ENCODE data around the gene PRAF2. TPM values are rescaled to one million over a fixed set of nuclear protein-coding genes. Genes with fewer than 3 reads are reported as not detected.

The PRAF2 gene
- total and polyA plus RNA-seq, 11 donors, result 8.0 to 24.0 (median 11.4) TPM

DNA sequence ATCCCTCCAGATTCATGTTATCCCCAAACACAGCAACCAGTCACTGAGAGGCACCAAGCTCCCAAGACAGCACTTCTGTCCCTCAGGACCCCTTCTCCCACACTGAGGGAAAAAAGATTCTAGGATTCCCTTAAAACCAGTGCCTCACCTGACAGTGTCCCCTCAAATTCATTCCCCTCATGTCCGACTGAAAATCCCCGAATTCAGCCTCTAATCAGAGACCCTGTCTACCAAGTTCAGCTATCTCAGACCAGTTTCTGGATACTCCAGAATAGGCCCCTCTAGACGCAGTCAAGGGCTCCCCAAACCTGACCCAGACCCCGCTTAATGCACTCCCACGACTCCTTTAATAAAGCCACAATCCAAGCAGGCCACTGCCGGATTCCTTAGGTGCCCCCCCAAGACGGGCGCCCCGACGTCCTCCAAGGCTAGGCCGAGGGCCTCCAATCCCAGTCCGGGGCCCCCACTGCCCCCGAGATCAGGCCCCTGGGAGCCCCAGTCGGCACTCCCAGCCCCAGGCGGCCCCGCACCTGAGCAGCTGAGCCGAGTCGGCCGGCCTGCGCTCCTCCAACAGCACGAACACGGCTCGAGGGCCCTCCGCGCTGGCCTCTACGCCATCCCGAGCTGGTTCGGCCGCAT lies 31.1 kb downstream of the PRAF2 start:
- peak overlapping the region; percentile 62 to 99 (median 85) for H3K4me3 ChIP-seq
- H3K9me3 ChIP-seq, result peaks cover 0 to 8% (median 0%) of the 10 kb centered on the region in 12 donors
- H3K4me1 ChIP-seq, result peaks cover 0 to 31% (median 13%) of the 10 kb centered on the region in 12 donors
- ATAC-seq, result peak in 1 of 4 donors; percentile 1
- peak overlapping the region; percentile 89 to 99 (median 96) for H3K27ac ChIP-seq
- TF ChIP-seq, protein P1, sequence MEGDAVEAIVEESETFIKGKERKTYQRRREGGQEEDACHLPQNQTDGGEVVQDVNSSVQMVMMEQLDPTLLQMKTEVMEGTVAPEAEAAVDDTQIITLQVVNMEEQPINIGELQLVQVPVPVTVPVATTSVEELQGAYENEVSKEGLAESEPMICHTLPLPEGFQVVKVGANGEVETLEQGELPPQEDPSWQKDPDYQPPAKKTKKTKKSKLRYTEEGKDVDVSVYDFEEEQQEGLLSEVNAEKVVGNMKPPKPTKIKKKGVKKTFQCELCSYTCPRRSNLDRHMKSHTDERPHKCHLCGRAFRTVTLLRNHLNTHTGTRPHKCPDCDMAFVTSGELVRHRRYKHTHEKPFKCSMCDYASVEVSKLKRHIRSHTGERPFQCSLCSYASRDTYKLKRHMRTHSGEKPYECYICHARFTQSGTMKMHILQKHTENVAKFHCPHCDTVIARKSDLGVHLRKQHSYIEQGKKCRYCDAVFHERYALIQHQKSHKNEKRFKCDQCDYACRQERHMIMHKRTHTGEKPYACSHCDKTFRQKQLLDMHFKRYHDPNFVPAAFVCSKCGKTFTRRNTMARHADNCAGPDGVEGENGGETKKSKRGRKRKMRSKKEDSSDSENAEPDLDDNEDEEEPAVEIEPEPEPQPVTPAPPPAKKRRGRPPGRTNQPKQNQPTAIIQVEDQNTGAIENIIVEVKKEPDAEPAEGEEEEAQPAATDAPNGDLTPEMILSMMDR (IDR thresholded peaks at IDR 0.05), result no peak
- TF ChIP-seq POLR2A (IDR thresholded peaks at IDR 0.05), result no peak
- peaks cover 0 to 19% (median 16%) of the 10 kb centered on the region in 9 donors for H3K36me3 ChIP-seq
- intact Hi-C loops (cut with DNase I), result loop anchor here in 6 of 10 donors (1.0 to 10.0 kb wide), 8 partner anchors 40 to 125 kb away; partner anchors contain the start of genes GRIPAP1 (in 4 of the 6), OTUD5 (in 4 of the 6) and PIM2 (in 1 of the 6)
- 1 to 54% (median 15%) methylated on average over 14 to 29 of the region's 29 CpGs for WGBS, 4 donors
- no peaks in the 10 kb centered on the region for H3K27me3 ChIP-seq
- DNase-seq, result peak in 3 of 5 donors; percentile 18 to 32 (median 23)

DNA sequence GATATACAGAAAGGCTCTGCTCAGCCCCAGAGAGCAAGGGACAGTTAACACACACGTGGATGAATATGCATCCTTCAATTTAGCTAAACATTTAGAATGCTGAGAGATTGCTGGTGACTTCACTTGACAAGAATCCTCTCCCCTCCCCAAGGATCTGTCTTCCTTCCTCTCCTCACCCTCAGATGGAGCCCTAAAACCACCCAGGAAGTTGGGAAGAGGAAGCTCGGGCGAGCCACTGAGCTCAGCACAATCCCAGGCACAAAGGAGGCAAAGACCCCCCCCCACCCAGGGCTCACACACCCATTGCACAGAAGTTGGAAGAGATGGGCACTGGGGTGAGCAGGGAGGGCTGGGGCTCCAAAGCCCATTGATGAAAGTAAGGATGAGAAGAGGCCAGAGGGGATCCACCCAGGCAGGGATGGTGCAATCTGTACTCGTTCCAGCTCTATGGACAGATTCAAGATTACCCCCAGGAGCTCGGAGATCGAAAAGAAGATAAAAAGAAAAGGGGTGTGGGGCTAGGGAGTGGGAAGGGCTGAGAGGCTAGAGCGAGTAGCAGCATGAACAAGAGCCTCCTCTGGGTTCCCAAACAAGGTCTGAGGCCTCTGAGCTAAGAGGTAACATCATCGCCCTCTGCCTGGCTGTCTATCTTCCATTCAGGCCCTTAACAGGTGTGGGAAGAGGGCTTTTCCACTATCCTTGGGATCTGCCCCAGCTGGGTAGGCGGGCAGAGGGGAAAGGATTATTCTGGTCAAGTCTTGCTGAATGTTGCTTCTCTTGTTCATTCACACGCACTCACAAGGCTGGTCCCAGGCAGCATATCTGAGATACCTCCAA lies 31.8 kb downstream of the PRAF2 start:
- intact Hi-C loops (cut with DNase I), result loop anchor here in 6 of 10 donors (1.0 to 10.0 kb wide), 7 partner anchors 40 to 125 kb away; partner anchors contain the start of genes OTUD5 (in 4 of the 6), GRIPAP1 (in 3 of the 6) and PIM2 (in 1 of the 6)
- peaks cover 0 to 8% (median 0%) of the 10 kb centered on the region in 12 donors for H3K9me3 ChIP-seq
- peak overlapping the region; percentile 89 to 99 (median 96) for H3K27ac ChIP-seq
- peak overlapping the region; percentile 62 to 99 (median 85) for H3K4me3 ChIP-seq
- no peak for TF ChIP-seq POLR2A (IDR thresholded peaks at IDR 0.05)
- TF ChIP-seq, protein P1 (IDR thresholded peaks at IDR 0.05), result no peak
- 9 to 29% (median 20%) methylated on average over 10 of the region's 10 CpGs for WGBS, 4 donors
- H3K4me1 ChIP-seq, result peaks cover 0 to 31% (median 13%) of the 10 kb centered on the region in 12 donors
- H3K36me3 ChIP-seq, result peaks cover 0 to 26% (median 24%) of the 10 kb centered on the region in 9 donors
- H3K27me3 ChIP-seq, result no peaks in the 10 kb centered on the region
- ATAC-seq (no peak), DNase-seq (peak in 2 of 5 donors; percentile 19 to 29)

DNA sequence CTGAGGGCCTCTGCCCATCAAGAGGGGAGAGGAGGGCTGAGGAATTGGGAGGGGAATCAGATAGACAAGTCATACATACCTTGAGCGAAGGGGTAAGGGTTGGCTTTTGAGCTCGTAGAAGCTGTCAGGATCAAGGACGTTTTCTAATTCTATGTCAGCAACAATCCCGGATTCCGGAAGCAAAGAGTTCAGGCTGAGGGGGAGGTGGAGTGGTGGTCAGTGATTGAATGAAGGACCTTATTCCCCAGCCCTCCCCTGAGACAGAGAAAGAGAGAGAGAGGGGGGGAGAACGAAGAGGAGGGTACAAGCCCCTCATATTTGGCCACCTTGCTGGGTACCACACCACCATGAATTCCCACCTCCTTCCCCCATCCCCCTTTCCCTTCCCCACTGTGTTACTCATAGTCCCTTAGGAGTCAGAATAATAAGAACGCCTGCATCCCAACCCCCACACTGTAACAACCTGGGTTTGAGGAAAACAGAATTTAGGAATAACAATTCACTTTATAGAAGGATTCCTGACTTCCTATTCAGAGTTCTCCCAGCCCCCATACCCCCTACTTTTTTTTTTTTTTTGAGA lies 33.3 kb downstream of the PRAF2 start:
- DNase-seq, result no peak
- Histone ChIP-seq H3K4me1 (peaks cover 0 to 31% (median 13%) of the 10 kb centered on the region in 12 donors), H3K9me3 (peaks cover 0 to 8% (median 0%) of the 10 kb centered on the region in 12 donors), H3K27ac (peak overlapping the region in 10 of 12 donors; percentile 50 to 99 (median 96)), H3K27me3 (no peaks in the 10 kb centered on the region), H3K36me3 (peaks cover 0 to 41% (median 34%) of the 10 kb centered on the region in 9 donors), H3K4me3 (peak overlapping the region in 9 of 12 donors; percentile 15 to 99 (median 87))
- WGBS, 4 donors, result 27 to 54% (median 34%) methylated on average over 7 of the region's 7 CpGs
- TF ChIP-seq POLR2A (IDR thresholded peaks at IDR 0.05), result no peak
- TF ChIP-seq, protein P1 (IDR thresholded peaks at IDR 0.05), result no peak
- intact Hi-C loops (cut with DNase I), result loop anchor here in 5 of 10 donors (5.0 to 10.0 kb wide), 6 partner anchors 38 to 127 kb away; partner anchors contain the start of genes OTUD5 (in 4 of the 5), GRIPAP1 (in 3 of the 5) and PIM2 (in 1 of the 5)
- ATAC-seq, result no peak
